ENCODE results near the gene GBP2. TPM values are rescaled to one million over a fixed set of nuclear protein-coding genes. Genes with fewer than 3 reads are reported as not detected.

Gene GBP2, protein sequence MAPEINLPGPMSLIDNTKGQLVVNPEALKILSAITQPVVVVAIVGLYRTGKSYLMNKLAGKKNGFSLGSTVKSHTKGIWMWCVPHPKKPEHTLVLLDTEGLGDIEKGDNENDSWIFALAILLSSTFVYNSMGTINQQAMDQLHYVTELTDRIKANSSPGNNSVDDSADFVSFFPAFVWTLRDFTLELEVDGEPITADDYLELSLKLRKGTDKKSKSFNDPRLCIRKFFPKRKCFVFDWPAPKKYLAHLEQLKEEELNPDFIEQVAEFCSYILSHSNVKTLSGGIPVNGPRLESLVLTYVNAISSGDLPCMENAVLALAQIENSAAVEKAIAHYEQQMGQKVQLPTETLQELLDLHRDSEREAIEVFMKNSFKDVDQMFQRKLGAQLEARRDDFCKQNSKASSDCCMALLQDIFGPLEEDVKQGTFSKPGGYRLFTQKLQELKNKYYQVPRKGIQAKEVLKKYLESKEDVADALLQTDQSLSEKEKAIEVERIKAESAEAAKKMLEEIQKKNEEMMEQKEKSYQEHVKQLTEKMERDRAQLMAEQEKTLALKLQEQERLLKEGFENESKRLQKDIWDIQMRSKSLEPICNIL
- 0.24 to 0.69 TPM (median 0.46 TPM) in 3 replicates for total RNA-seq (2021)
- not detected for Bru-seq, nascent RNA
- long read RNA-seq, experiment 1, result 0 reads
- long read RNA-seq, experiment 2, result 0 reads
- long read RNA-seq, experiment 3, result 0 reads

DNA sequence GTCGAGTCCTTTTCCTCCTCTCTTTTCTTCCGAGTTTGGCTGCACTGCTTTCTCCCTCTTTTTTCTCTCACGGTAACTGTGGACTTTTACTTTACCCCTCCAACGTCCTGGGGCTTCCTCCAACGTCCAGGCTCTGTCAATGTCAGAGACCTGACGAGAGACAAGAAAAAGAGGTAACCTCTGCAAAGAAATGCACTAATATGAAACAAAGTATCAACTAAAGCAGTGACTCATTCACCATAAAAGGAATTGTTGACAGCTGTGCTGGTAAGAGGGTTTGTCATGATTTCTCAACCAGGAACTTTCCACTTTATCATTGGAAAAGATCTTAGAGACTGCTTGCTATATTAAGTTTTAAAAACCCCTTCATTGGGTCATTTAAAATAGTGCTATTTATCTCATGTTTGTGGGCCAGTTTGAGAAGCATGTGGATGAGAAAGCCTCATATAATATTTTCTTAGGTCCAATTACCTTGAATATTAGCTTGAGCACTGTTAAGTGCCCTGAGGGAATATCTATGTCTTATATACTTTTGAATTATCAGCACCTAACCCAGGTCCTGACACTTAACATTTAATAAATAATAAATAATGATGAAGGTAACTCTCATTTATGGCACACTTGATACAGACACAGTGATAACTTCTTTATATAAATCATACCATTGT, at the start of gene GBP2:
Gene GBP2 (minus strand): TSS at position 202 of the 668 bp plus-strand sequence. CDS start 4,148 bp downstream, outside the sequence.
- Mint-ChIP-seq H3K9me3 (0 out of 2 replicates have a peak, but pooled peaks cover 5% of the 10 kb centered on the region), H3K4me3 (no peak within 1 kb of the TSS), H3K36me3 (no peaks in the 10 kb centered on the region), H3K27ac (no peak within 1 kb of the TSS; the same call in 1 of the 2 replicates), H3K4me1 (no peaks in the 10 kb centered on the region), H3K27me3 (ENCODE audit: low read depth) (no peaks in the 10 kb centered on the region)
- DNase-seq (ENCODE audit: low spot score), result no peak
- TF ChIP-seq CBFB (CRISPR knock-in tag; IDR thresholded peaks at IDR 0.05; ENCODE audit: low read depth) (no peak), FOXK1 (CRISPR knock-in tag; IDR thresholded peaks at IDR 0.05) (no peak), RELA (CRISPR knock-in tag; IDR thresholded peaks at IDR 0.05; ENCODE audit: borderline replicate concordance) (no peak), ZNF219 (CRISPR knock-in tag; IDR thresholded peaks at IDR 0.05; ENCODE audit: borderline replicate concordance) (no peak), ZNF317 (CRISPR knock-in tag; IDR thresholded peaks at IDR 0.05; ENCODE audit: borderline replicate concordance, low read depth) (no peak), SOX15 (CRISPR knock-in tag; IDR thresholded peaks at IDR 0.05) (no peak), FOXJ3 (CRISPR knock-in tag; IDR thresholded peaks at IDR 0.05; ENCODE audit: borderline replicate concordance) (no peak), TEAD1 (CRISPR knock-in tag; IDR thresholded peaks at IDR 0.05) (no peak), ZNF232 (CRISPR knock-in tag; IDR thresholded peaks at IDR 0.05) (no peak), IRF2 (CRISPR knock-in tag; IDR thresholded peaks at IDR 0.05; ENCODE audit: borderline replicate concordance, low read depth) (no peak), ZNF396 (CRISPR knock-in tag; IDR thresholded peaks at IDR 0.05; ENCODE audit: borderline replicate concordance) (no peak), CREM (CRISPR knock-in tag; IDR thresholded peaks at IDR 0.05) (no peak), ZBTB21 (CRISPR knock-in tag; IDR thresholded peaks at IDR 0.05; ENCODE audit: borderline replicate concordance) (no peak), JUN (CRISPR knock-in tag; IDR thresholded peaks at IDR 0.05) (no peak)
- TF ChIP-seq, protein P1, sequence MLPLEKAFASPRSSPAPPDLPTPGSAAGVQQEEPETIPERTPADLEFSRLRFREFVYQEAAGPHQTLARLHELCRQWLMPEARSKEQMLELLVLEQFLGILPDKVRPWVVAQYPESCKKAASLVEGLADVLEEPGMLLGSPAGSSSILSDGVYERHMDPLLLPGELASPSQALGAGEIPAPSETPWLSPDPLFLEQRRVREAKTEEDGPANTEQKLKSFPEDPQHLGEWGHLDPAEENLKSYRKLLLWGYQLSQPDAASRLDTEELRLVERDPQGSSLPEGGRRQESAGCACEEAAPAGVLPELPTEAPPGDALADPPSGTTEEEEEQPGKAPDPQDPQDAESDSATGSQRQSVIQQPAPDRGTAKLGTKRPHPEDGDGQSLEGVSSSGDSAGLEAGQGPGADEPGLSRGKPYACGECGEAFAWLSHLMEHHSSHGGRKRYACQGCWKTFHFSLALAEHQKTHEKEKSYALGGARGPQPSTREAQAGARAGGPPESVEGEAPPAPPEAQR (CRISPR knock-in tag; IDR thresholded peaks at IDR 0.05), result no peak
- TF ChIP-seq, protein P2, sequence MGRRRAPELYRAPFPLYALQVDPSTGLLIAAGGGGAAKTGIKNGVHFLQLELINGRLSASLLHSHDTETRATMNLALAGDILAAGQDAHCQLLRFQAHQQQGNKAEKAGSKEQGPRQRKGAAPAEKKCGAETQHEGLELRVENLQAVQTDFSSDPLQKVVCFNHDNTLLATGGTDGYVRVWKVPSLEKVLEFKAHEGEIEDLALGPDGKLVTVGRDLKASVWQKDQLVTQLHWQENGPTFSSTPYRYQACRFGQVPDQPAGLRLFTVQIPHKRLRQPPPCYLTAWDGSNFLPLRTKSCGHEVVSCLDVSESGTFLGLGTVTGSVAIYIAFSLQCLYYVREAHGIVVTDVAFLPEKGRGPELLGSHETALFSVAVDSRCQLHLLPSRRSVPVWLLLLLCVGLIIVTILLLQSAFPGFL (CRISPR knock-in tag; IDR thresholded peaks at IDR 0.05; ENCODE audit: borderline replicate concordance), result no peak
- TF ChIP-seq, protein P3, sequence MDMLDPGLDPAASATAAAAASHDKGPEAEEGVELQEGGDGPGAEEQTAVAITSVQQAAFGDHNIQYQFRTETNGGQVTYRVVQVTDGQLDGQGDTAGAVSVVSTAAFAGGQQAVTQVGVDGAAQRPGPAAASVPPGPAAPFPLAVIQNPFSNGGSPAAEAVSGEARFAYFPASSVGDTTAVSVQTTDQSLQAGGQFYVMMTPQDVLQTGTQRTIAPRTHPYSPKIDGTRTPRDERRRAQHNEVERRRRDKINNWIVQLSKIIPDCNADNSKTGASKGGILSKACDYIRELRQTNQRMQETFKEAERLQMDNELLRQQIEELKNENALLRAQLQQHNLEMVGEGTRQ (CRISPR knock-in tag; IDR thresholded peaks at IDR 0.05), result no peak
- TF ChIP-seq, protein P4, sequence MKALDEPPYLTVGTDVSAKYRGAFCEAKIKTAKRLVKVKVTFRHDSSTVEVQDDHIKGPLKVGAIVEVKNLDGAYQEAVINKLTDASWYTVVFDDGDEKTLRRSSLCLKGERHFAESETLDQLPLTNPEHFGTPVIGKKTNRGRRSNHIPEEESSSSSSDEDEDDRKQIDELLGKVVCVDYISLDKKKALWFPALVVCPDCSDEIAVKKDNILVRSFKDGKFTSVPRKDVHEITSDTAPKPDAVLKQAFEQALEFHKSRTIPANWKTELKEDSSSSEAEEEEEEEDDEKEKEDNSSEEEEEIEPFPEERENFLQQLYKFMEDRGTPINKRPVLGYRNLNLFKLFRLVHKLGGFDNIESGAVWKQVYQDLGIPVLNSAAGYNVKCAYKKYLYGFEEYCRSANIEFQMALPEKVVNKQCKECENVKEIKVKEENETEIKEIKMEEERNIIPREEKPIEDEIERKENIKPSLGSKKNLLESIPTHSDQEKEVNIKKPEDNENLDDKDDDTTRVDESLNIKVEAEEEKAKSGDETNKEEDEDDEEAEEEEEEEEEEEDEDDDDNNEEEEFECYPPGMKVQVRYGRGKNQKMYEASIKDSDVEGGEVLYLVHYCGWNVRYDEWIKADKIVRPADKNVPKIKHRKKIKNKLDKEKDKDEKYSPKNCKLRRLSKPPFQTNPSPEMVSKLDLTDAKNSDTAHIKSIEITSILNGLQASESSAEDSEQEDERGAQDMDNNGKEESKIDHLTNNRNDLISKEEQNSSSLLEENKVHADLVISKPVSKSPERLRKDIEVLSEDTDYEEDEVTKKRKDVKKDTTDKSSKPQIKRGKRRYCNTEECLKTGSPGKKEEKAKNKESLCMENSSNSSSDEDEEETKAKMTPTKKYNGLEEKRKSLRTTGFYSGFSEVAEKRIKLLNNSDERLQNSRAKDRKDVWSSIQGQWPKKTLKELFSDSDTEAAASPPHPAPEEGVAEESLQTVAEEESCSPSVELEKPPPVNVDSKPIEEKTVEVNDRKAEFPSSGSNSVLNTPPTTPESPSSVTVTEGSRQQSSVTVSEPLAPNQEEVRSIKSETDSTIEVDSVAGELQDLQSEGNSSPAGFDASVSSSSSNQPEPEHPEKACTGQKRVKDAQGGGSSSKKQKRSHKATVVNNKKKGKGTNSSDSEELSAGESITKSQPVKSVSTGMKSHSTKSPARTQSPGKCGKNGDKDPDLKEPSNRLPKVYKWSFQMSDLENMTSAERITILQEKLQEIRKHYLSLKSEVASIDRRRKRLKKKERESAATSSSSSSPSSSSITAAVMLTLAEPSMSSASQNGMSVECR (CRISPR knock-in tag; IDR thresholded peaks at IDR 0.05; ENCODE audit: borderline replicate concordance), result no peak
- CTCF ChIA-PET, result interaction anchor here (1.5 kb wide), 1 partner anchor 40 kb away, joined by 3 read pairs; no protein-coding TSS in a partner anchor
- ATAC-seq, result no peak
- POLR2A ChIA-PET, result no interaction called here
